HG03571 (cell line): ENCODE measurements around the gene NT5C2.
"Not testable (repeated sequence)": the region's sequence is repeated elsewhere in the genome, so short reads cannot be mapped to it uniquely, and the experiment has no call there.

Source experiments
- ATAC-seq: cut with Tn5 transposase; IDR thresholded peaks from one replicate; pipeline ENCODE4 v1.9.1; 2021; ENCODE audit not compliant: unreplicated experiment

NT5C2 gene

DNA sequence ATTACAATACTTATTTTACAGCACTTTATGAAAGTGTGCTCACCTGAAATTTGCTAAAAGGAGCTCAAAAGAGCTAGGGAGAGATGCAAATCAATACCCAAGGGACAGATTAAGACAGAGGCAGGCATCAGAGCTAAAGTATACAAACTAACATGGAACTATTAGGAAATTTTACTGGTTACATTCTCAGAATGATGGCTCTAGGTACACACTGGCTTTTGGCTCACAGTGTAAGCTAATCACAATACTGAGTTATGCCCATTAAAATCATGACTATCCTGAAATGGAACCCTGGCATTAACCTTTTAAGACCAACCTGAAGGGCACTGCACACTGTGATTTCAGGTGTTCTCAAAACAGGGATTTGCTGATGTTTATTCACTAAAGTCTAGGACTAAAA is 98.1 kb downstream of the NT5C2 start:
- ATAC-seq, result no peak

DNA sequence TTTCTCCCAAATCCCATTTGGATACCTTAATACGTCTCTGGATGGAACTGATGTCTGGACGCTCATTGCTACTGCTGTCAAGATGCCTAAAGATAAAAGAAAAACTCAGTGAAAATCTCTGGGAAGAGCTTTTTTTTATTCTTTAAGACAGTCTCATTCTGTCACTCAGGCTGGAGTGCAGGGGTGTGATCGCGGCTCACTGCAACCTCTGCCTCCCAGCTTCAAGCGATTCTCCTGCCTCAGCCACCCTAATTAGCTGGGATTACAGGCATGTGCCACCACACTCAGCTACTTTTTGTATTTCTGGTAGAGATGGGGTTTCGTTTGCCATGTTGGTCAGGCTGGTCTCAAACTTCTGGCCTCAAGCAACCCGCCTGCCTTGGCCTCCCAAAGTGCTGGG is 102.2 kb downstream of the NT5C2 start:
- ATAC-seq, result no peak

DNA sequence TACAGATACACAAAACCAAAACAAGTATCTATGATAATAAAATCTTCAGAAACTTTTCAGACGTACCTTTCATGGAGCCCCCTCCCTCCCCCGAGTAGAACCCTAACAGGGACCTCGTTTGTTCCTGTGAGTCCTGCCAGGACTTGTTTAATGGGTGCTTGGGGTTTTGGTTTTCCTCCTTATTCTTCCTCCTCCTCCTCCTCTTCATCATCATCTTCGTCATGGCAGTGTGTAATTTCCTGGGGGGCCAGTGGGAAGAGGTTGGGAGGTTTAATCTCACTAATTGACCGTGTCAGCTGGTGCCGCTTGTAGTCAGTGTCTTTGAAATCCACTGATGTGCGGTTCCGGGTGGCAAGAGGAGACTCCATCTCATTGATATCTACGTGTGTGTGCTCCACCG is 103.6 kb downstream of the NT5C2 start:
- ATAC-seq, result no peak

DNA sequence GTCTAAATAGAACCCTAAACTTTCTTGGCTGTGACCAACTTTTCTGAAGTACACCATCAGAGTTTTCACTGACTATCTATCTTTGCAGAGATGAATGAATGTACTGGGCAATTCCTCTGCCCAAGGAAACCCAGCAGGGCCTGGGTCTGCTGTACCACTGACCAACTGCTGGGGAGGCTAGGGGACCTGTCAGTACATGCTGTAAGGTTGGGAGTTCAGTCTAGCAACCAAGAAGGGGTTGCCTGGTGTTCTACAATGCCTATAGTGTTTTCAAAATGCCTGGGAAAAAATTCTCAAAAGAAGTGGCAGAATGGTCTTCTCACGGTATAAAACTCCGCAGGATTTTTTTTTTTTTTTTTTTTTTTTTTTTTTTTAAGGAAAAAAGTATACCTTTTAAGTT is 106.3 kb downstream of the NT5C2 start:
- no peak for ATAC-seq

DNA sequence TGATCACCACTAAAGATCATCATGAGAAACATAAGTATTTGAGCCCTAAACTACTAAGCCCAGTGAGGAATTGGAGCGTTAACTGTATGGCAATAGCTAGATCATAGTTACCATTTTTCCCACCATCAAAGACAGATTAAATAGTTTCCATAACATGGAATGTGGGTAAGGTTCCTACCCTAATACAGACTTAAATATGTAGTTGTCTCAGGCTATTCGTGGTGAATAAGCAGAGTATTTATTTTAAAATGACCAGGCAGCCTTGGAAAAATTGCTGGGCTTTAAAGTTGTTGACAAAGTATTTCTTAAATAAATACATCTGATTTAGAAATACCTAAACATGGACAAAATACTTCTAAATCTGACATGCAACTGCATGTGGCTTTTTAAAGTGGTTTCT is 106.8 kb downstream of the NT5C2 start:
- ATAC-seq, result no peak

DNA sequence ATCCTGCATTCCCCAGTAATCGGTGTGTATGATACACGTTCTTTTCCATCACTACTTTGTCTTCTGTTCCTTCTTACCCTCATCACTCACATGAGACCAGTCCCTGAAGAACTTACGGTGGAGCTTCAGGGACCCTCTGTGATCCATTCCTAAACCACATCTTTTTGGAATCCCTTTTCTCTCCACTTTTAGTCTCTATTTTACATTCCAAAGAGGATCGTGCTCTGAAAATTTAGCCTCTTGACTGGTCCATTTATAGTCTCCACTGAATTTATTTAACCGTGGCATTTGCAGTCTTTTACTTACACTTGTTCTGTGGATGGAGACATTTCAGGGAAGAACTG is 109.1 kb downstream of the NT5C2 start:
- ATAC-seq, result no peak

DNA sequence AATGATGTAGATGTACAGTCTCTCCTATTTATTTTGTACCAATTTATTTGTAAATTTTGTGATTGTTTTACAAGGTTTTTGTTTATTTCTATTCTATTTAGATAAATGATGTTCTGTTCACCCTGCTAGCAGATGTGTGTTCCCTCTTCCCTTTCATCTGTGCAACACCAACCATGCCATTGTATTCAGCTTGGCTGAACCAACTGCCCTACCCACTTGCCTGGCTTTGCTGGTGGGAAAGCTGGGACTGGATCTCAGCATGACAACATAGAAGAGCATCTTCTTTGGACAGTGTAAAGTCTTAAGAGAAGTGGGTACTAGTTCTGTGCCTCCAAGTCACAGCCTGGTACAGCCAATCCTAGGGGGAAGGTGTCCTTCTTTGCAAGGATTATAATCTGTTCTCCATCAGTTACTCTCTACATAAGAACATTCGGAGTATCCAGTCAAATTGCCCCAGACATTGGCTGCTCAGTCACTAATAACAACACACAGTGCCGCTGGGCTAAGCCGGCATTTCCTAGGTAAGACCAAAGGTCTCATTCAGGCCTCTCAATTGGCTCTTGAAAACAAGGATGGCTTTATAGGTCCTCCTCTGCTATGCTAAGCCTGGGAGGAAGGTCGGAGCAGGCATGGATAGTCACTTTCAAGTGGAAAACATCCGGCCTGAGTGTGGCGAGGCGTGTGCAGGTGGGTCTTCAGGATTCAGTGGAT is 109.7 kb downstream of the NT5C2 start:
- ATAC-seq, result no peak

DNA sequence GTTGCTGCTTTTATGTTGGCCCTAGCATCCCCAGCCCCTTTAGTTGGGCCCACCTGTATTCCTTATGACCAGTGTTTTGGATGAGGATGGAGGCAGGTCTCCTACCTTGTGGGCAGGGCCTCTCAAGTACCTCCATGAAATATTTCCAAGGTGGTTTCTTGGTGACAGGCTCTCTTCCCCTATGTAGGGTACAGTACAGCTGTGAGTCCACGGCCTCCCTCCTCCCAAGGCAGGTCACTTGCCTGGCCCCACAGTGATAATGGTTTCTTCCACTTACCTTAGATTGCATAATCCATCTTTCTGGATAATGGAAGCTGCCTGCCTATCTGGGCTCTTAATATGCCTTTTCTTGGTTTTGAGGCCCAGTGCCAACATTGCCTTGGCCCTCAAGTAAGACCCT is 110.4 kb downstream of the NT5C2 start:
- no peak for ATAC-seq

DNA sequence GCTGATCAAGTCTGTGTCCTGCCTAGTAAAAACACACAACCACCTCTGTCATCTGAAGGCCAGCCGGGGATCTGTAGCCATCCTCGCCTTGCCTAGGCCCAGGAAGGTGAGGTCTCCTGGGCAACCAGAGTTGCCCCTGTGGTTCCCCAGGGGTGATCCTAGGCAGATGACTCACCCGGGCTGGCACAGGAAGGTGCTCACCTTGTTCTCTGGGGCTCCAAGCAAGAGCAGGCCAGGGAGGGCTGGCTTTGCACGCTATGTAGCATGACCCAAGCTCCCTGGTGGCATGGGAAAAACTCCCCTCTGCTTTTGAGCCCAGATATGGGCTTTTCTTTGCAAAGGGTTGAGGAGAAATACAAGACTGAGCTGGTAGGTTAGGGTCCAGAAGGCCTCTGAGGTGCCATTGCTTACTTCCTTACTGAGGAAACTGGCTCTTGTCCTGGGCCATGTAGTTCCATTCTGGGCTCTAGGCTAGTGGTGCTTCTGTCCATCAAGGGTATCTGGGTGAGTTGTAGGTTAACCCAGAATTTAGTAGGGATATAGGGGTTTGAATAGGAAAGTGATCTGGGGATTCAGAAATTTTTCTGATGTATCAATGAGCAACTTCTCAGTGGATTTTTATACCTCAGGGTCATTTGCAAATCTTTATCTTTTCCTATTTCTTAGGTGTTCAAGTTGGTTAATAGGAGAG is 112.0 kb downstream of the NT5C2 start:
- no peak for ATAC-seq

DNA sequence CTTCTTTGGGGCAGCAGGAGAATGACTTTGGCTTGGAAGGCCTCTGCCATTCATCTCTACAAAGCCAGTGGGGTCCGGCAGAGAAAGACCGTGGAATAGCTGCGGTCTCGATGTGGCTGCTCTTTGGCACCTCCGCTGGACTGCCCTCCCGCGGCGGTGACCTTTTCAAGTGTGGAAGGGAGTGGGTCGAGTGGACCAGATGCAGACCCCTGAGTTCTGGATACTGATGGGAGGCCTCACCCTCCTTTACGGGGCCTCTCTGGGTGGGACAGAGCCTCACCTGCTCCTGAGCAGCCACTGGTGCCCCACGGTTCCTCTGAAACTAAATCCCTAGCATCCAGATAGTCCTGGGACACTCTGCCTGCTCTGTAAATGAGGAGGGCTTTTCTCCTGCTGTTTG is 113.1 kb downstream of the NT5C2 start:
- ATAC-seq, result no peak

DNA sequence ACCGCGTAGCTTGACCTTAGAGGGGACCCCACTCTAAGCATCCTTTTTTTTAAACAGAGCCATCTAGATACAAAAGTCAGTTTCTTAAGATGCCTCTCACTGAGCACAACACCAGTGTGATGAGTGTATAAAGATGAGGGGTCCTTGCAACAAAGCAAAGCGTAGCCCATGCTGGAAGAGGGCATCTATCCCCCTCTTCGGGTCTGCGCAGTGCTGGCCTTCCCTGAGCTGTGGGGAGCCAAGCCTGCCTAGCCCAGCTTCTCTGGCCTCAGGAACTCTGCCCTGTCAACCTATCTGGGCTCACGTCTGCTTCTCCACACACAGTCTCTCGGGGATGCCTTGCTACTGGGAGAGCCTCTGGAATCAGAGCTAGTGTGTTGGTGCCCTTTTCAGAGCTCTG is 114.0 kb downstream of the NT5C2 start:
- no peak for ATAC-seq

DNA sequence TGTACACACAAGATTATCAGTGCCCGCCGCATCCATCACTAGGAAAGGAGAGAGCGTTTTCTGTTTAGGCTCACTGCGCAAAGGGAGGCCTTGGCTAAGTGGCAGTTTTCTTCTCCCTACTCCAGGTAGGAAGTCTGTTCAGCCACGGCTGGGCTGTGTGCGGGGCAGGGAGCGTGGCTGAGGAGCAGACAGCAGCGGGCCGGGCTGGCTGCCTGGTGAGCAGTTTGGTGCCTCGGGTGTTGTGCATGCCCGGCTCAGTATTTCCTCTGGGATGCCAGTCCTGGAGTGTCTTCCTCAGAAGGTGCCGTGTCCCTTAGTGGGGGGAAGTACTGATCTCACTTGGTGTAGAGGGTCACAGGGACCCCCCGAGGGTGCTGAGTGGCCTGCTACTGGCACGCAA is 114.4 kb downstream of the NT5C2 start:
- ATAC-seq, result no peak

DNA sequence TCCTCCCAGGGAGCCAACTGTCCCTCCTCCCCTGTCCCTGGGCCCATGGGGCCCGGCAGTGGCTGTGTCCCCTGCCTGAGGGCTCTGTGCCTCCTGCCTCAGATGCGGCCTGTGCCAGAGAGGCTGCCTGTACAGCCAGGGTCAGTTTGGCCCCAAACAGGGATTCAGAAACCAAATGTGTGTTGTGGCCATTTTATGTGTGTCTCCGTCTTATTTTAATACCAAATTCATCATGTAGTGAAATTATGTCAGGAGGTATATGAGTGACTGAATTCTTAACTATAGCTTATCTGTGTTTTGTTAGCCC is 114.8 kb downstream of the NT5C2 start:
- no peak for ATAC-seq

DNA sequence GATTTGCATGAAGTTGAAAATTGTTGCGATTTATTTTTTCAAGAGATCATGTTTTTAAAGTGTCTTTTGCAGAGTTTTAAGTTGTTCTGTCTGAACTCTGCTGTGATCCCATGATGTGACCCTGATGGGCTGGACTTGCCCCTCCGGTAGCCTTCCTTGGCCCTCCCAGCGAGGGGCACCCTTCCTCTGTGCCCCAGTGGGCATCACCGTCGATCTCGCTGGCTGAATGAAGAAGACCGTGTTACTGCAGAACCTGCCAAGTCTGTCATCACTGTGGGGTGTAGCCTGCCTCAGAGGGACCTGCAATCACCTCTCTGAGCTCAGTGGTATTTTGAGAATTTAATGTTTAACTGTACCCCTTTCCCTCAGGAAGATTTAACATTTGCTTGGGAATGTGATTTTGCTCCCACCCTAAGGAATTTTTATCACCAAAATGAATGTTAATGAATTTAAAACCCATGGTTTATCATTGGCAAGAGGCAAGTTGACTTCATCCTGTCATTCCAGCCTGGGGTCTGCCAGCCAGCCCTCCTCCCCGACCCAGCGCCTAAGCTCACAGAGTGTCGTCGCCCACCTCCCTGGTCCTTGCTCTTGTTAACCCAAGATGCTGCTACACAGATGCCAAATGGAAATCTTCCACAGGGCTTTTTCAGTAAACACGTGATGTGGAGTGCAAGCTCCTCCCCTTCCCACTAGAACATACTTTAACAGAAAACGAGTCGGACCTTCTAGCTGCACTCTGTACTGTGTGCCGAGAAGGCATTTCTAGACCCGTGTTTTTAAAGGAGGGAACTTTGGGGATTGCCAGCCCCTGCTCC is 115.4 kb downstream of the NT5C2 start:
- ATAC-seq, result no peak

DNA sequence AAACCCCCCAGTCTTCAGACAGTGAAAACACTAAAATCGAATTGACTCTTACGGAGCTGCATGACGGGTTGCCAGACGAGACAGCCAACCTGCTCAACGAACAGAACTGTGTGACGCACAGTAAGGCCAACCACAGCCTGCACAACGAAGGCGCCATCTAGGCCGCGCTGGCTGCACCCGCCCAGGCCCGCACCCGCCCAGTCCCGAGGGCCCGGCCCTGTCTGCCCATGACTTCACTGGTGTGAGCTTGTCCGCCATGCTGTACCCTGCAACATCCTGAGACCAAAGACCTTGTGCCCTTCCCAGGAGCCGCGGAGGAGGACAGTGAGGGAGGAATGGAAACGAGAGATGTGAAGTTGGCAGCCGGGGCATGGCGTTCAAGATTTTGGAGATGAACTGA is 116.1 kb downstream of the NT5C2 start:
- ATAC-seq, result no peak

DNA sequence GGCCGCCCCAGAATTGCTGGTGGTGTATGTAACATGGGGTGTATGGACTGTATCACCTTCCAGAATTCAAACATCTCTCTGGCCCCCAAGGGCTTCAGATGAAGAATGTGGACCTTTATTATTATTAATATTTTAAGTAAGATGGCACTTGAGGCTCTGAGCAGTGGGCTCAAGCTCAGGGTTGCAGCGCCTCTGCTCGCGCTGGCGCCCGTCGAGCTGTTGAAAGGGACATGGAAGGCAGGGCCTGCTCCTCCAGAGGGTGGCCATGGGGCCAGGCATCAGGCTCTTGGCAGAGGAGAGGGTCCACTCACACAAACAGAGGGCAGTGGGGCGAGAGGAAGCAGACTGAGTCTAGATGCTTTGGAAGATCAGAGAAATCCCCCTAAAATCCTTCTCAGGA is 120.2 kb downstream of the NT5C2 start:
- ATAC-seq, result no peak

DNA sequence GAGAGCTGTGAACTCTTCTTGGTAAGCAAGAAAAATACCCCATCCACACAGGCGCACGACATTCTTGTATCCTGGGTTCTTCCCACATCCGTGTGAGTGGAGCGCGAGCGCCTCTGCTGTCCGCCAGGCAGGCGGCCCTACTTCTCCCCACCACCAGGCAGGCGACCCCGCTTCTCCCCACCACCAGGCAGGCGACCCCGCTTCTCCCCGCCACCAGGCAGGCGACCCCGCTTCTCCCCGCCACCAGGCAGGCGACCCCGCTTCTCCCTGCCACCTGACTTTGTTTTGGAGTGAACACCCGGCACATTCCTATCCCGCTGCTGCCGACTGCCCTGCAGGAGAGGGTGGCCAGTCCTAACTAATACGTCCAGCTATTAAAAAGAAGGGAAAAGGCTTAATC is 120.8 kb downstream of the NT5C2 start:
- no peak for ATAC-seq

DNA sequence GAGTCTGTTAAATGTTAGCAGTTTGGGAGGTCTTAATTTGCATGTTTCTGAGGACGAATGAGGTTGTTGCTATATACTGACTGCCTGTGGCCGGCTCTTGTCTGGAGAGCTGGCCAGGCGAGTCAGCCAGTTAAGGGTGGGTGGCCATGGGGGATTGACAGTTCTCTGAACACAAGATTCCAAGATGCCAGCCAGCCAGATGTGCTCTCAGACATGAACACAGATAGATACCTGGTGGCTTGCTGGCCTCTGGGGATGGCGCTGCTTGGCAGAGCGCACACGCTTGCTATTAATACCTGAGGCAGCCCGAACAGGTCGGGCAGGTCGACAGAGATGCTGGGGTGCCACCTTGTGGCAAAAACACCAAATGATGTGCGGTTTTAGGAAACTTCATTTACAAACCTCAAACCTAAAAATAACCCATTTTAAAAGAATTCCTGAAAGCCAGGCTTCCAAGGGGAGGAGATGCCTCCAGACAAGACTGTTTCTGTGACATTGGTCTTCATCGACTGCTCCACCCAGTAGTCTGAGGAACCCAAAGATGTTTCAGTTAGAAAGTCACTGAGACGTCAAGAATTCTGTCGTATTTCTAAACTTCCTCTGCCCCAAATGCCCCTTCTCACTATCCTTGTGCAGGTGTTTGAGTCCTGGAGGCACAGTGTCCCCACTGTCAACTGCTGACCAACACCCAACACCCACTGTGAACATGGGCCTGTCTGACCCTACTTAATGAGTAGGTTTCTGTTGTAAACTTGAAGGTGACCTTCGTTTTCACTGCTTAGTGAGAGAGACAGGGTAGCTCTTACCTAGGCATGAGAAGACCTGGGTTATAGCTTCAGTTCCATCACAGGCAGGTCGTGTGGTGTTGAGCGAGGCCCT is 123.4 kb downstream of the NT5C2 start:
- ATAC-seq, result peak; percentile 39

DNA sequence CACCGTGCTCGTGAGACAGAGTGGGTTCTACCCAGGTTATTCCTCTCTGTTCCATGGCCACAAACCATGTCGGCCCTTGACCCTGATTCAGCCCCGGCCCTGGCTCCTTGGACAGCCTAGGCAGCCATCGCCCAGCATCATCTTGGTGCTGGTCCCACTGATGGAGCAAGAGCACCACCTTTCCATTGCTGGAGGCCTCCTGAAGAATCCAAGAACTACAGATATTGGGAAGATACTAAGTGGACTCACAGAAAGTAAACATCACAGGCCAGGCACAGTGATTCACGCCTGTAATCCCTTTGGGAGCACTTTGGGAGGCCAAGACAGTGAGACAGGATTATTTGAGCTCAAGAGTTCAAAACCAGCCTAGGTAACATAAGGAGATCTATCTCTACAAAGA is 125.1 kb downstream of the NT5C2 start:
- no peak for ATAC-seq

DNA sequence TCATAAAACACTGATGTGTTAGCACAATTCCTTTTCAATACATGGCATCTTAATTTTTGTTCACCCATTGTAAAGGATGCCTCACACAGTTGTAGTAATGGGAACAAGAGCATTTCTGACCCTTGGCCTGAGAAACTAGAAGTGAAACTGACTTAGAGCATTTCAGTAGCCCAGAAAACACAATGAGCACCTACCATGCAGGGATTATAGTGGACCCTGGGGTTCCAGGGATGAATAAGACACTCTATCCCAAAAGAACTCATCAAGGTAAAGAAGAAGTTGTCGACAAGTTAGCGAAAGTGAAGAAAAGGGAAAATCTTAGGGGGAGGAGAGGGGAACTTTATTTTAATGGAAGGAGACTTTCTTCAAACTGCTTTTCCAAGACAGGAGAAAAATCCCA is 125.6 kb downstream of the NT5C2 start:
- ATAC-seq, result no peak

DNA sequence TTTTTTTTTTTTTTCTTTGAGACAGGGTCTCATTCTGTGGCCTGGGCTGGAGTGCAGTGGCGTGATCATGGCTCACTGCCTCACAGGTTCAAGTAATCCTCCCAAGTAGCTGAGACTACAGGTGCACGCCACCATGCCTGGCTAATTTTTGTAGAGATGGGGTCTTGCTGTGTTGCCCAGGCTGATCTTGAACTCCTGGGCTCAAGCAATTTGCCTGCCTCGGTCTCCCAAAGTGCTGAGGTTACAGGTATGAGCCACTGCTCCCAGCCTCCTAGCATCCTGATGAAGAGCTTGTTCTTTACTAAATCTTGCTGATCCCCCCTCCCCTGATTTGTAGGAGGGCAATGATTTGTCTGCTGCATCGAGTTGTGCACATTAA is 126.0 kb downstream of the NT5C2 start:
- ATAC-seq, result not testable (repeated sequence)
